HepG2 (cell line): ENCODE results near the gene ARHGEF16. TPM values are rescaled to one million over a fixed set of nuclear protein-coding genes. Genes with fewer than 3 reads are reported as not detected.

Experiments
- KDM4B ChIP-seq: sonication (generic); formaldehyde crosslinking; IDR thresholded peaks from 2 replicates; pipeline ENCODE4 v1.4.0; 2020; ENCODE audit warnings: missing genetic modification reagents
- MED13 ChIP-seq: sonication (generic); formaldehyde crosslinking; IDR thresholded peaks from 2 replicates; pipeline ENCODE4 v1.5.0; 2020; ENCODE audit warnings: missing genetic modification reagents
- MTF1 ChIP-seq: sonication (generic); formaldehyde crosslinking; IDR thresholded peaks from 2 replicates; pipeline ENCODE4 v1.5.0; 2020; ENCODE audit warnings: missing genetic modification reagents
- MXD4 ChIP-seq: IDR thresholded peaks from 2 replicates; pipeline ENCODE4 v1.6.1; 2016; ENCODE audit warnings: mild to moderate bottlenecking, missing biosample characterization, missing genetic modification reagents
- PTBP1 ChIP-seq: fragments of 200-400 bp; formaldehyde crosslinking; IDR thresholded peaks from 2 replicates; pipeline ENCODE4 v1.6.1; 2018; ENCODE audit warnings: low read length, low read depth; ENCODE audit not compliant: poor library complexity, severe bottlenecking
- TMF1 ChIP-seq: sonication (generic); formaldehyde crosslinking; IDR thresholded peaks from 2 replicates; pipeline ENCODE4 v1.8.1; 2022; ENCODE audit warnings: low read depth, missing genetic modification reagents
- ZBTB7A ChIP-seq: sonication (generic); formaldehyde crosslinking; IDR thresholded peaks from 2 replicates; pipeline ENCODE4 v1.8.0; 2022; ENCODE audit warnings: mild to moderate bottlenecking, missing genetic modification reagents
- ZNF224 ChIP-seq: sonication (generic); formaldehyde crosslinking; IDR thresholded peaks from 2 replicates; pipeline ENCODE4 v1.5.0; 2020; ENCODE audit warnings: mild to moderate bottlenecking, missing genetic modification reagents
- ZNF33B ChIP-seq: sonication (generic); formaldehyde crosslinking; IDR thresholded peaks from 2 replicates; pipeline ENCODE4 v1.5.1; 2020; ENCODE audit warnings: mild to moderate bottlenecking, missing genetic modification reagents
- polyA plus RNA-seq, 8 experiments: library from polyadenylated mRNA; depleted of rRNA in 3 of 8; stranded (reverse) in 7 of 8; unstranded in 1 of 8; fragments of >200 nt; fragmentation: Illumina TruSeq in 4 of 8; extraction: Trizol in 4 of 8; gene quantifications; 2 replicates each; pipeline versions ENCODE4 v1.2.1 to v1.2.3, GENCODE V29; 2011 to 2016; ENCODE audit warnings: low read depth in 4 of 8, missing spikeins in 1 of 8, mixed read lengths in 1 of 8; ENCODE audit not compliant: insufficient read depth in 1 of 8
- total RNA-seq, 5 experiments: library from RNA; depleted of rRNA; stranded (reverse); fragments of >200 nt; fragmentation: Illumina TruSeq; extraction: Trizol; gene quantifications; 2 replicates each; pipeline ENCODE4 v1.2.3, GENCODE V29; 2016; ENCODE audit warnings: low read depth in 1 of 5
- TF ChIP-seq, protein P1 (sequence below): IDR thresholded peaks from 2 replicates; pipeline ENCODE4 v1.6.1; 2012; ENCODE audit warnings: low read depth, low read length, improper control_type of control experiment
- TF ChIP-seq, protein P2 (sequence below): sonication (generic); formaldehyde crosslinking; IDR thresholded peaks from 2 replicates; pipeline ENCODE4 v1.5.1; 2020; ENCODE audit warnings: missing genetic modification reagents, mild to moderate bottlenecking, borderline replicate concordance
- TF ChIP-seq, protein P3 (sequence below): sonication (generic); formaldehyde crosslinking; IDR thresholded peaks from 2 replicates; pipeline ENCODE4 v1.9.0; 2022; ENCODE audit warnings: low read depth, missing genetic modification reagents
- TF ChIP-seq, protein P4 (sequence below): sonication (generic); formaldehyde crosslinking; IDR thresholded peaks from 2 replicates; pipeline ENCODE4 v1.4.0; 2020; ENCODE audit warnings: missing genetic modification reagents
- TF ChIP-seq, protein P5 (sequence below): sonication (generic); formaldehyde crosslinking; IDR thresholded peaks from 2 replicates; pipeline ENCODE4 v1.8.0; 2022; ENCODE audit warnings: low read depth, missing genetic modification reagents
- TF ChIP-seq, protein P6 (sequence below): sonication (generic); formaldehyde crosslinking; IDR thresholded peaks from 2 replicates; pipeline ENCODE4 v1.4.0; 2020; ENCODE audit warnings: missing genetic modification reagents

ARHGEF16 gene
- total and polyA plus RNA-seq, 2 of the 13 experiments (the other 11 are each of a cell fraction or from before 2014, with no cell fraction given), result 20.3 to 39.9 TPM

DNA sequence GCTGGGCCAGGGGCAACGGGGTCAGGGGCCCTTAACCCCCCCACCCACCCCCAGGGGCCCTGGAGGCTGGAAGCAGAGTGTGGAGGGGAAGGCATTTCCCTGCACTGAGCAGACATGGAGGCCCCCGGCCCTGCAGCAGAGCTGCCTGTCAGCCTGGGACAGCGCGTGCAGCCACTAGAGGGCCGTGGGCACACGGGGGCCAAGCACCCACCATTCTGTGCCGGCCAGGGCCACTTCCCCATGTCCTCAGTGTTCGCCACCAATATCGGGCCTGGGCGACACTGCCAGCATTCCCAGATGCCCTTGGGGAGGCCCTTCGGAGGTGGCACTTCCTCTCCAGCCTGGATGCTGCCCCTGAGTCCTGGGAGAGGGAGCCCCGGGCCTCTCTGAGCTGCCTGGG, 23.2 kb upstream of the ARHGEF16 start (continued):
- TF ChIP-seq, protein P1, sequence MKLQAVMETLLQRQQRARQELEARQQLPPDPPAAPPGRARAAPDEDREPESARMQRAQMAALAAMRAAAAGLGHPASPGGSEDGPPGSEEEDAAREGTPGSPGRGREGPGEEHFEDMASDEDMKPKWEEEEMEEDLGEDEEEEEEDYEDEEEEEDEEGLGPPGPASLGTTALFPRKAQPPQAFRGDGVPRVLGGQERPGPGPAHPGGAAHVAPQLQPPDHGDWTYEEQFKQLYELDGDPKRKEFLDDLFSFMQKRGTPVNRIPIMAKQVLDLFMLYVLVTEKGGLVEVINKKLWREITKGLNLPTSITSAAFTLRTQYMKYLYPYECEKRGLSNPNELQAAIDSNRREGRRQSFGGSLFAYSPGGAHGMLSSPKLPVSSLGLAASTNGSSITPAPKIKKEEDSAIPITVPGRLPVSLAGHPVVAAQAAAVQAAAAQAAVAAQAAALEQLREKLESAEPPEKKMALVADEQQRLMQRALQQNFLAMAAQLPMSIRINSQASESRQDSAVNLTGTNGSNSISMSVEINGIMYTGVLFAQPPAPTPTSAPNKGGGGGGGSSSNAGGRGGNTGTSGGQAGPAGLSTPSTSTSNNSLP, result no peak
- TF ChIP-seq TMF1 (CRISPR knock-in tag), result no peak
- TF ChIP-seq MXD4 (CRISPR knock-in tag), result no peak
- no peak for TF ChIP-seq ZNF224 (CRISPR knock-in tag)
- TF ChIP-seq PTBP1, result no peak
- no peak for TF ChIP-seq MTF1 (CRISPR knock-in tag)
- no peak for TF ChIP-seq ZNF33B (CRISPR knock-in tag)
- TF ChIP-seq, protein P2, sequence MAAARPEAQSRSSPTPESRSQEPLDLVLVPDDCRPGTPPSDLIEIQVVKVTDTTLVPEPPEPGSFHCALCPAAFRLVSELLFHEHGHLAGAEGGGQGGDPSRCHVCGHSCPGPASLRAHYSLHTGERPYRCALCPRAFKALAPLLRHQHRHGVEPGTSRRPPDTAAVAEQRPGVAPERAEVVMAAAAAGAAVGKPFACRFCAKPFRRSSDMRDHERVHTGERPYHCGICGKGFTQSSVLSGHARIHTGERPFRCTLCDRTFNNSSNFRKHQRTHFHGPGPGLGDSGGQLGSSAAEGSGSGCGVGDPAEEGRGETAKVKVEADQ (CRISPR knock-in tag), result no peak
- no peak for TF ChIP-seq MED13
- 0 out of 2 replicates have a peak, but pooled peaks have one; percentile 42 for TF ChIP-seq KDM4B (CRISPR knock-in tag)
- TF ChIP-seq, protein P3, sequence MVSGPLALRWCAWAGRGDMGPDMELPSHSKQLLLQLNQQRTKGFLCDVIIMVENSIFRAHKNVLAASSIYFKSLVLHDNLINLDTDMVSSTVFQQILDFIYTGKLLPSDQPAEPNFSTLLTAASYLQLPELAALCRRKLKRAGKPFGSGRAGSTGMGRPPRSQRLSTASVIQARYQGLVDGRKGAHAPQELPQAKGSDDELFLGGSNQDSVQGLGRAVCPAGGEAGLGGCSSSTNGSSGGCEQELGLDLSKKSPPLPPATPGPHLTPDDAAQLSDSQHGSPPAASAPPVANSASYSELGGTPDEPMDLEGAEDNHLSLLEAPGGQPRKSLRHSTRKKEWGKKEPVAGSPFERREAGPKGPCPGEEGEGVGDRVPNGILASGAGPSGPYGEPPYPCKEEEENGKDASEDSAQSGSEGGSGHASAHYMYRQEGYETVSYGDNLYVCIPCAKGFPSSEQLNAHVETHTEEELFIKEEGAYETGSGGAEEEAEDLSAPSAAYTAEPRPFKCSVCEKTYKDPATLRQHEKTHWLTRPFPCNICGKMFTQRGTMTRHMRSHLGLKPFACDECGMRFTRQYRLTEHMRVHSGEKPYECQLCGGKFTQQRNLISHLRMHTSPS, result no peak
- TF ChIP-seq, protein P4, sequence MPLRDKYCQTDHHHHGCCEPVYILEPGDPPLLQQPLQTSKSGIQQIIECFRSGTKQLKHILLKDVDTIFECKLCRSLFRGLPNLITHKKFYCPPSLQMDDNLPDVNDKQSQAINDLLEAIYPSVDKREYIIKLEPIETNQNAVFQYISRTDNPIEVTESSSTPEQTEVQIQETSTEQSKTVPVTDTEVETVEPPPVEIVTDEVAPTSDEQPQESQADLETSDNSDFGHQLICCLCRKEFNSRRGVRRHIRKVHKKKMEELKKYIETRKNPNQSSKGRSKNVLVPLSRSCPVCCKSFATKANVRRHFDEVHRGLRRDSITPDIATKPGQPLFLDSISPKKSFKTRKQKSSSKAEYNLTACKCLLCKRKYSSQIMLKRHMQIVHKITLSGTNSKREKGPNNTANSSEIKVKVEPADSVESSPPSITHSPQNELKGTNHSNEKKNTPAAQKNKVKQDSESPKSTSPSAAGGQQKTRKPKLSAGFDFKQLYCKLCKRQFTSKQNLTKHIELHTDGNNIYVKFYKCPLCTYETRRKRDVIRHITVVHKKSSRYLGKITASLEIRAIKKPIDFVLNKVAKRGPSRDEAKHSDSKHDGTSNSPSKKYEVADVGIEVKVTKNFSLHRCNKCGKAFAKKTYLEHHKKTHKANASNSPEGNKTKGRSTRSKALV (CRISPR knock-in tag), result no peak
- TF ChIP-seq, protein P5, sequence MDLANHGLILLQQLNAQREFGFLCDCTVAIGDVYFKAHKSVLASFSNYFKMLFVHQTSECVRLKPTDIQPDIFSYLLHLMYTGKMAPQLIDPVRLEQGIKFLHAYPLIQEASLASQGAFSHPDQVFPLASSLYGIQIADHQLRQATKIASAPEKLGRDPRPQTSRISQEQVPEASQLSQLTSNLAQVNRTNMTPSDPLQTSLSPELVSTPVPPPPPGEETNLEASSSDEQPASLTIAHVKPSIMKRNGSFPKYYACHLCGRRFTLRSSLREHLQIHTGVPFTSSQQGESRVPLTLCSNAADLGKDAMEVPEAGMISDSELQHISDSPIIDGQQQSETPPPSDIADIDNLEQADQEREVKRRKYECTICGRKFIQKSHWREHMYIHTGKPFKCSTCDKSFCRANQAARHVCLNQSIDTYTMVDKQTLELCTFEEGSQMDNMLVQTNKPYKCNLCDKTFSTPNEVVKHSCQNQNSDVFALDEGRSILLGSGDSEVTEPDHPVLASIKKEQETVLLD (CRISPR knock-in tag), result no peak
- TF ChIP-seq ZBTB7A (CRISPR knock-in tag), result 0 out of 2 replicates have a peak, but pooled peaks have one; percentile 18
- TF ChIP-seq, protein P6, sequence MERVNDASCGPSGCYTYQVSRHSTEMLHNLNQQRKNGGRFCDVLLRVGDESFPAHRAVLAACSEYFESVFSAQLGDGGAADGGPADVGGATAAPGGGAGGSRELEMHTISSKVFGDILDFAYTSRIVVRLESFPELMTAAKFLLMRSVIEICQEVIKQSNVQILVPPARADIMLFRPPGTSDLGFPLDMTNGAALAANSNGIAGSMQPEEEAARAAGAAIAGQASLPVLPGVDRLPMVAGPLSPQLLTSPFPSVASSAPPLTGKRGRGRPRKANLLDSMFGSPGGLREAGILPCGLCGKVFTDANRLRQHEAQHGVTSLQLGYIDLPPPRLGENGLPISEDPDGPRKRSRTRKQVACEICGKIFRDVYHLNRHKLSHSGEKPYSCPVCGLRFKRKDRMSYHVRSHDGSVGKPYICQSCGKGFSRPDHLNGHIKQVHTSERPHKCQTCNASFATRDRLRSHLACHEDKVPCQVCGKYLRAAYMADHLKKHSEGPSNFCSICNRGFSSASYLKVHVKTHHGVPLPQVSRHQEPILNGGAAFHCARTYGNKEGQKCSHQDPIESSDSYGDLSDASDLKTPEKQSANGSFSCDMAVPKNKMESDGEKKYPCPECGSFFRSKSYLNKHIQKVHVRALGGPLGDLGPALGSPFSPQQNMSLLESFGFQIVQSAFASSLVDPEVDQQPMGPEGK (CRISPR knock-in tag), result peak; percentile 81
- TF ChIP-seq, all 625 proteins: peak for 18
